Heart left ventricle (tissue), 13 donors: ENCODE results near the gene PEX6.

ENCODE experiments used
- CTCF ChIP-seq, 12 donors: fragments of 200-600 bp; sonication (generic) in 4 of 12; IDR thresholded peaks; one replicate each; pipeline versions ENCODE4 v1.5.0 to v1.8.0; 2018 to 2022; ENCODE audit warnings: antibody characterized with exemption in 12 of 12, mild to moderate bottlenecking in 5 of 12
- POLR2A ChIP-seq, 2 donors: fragments of 450-650 bp; IDR thresholded peaks; one replicate each; pipeline ENCODE4 v1.6.1; 2017; ENCODE audit warnings: antibody characterized with exemption in 2 of 2, mild to moderate bottlenecking in 2 of 2, moderate library complexity in 2 of 2
- donor health status: ischemic (EF 13 %, LVEDD 7.1; RV severe dilation, severe dysfunction).
- donor health status: DM: no; HTN: yes; CAD: no.
- donor health status: DM: no; HTN: no; CAD: no.
- donor health status: ischemic (EF 25% LVEDD 6.9; RV normal size, moderate dysfunction).
- donor health status: ischemic (EF 25% LVEDD 5.7; RV mildly dilated, moderate dysfunction).
- donor health status: ischemic (EF 35%, LVEDD 5.7; RV mildly dilated, moderate dysfunction).
- donor health status: nonischemic (EF 11% LVEDD 7.7; RV severe dilation, severe dysfunction).
- donor health status: DM: yes; HTN: yes; CAD: no.
- donor health status: PGD.
- donor health status: ischemic (EF 29% LVEDD 5.4; RV normal size, mild dysfunction).
- donor health status: nonischemic (EF 23%, LVEDD 6.1; RV moderate dilation, normal function).

GRCh38 chr6:42925248-42925857 lies 53.6 kb downstream of the PEX6 start:
- TF ChIP-seq POLR2A (IDR thresholded peaks at IDR 0.05) (no peak), CTCF (IDR thresholded peaks at IDR 0.05) (no peak)
